Mucosa of stomach (tissue), 1 donor: Measurements from ENCODE around the gene SCAP.
"Not testable (repeated sequence)": the region's sequence is repeated elsewhere in the genome, so short reads cannot be mapped to it uniquely, and the experiment has no call there.

Experiments
- H3K27me3 ChIP-seq: one replicate; pipeline ENCODE4 v1.7.0; 2013; ENCODE audit warnings: mild to moderate bottlenecking, low read length; ENCODE audit not compliant: control insufficient read depth, insufficient read depth
- H3K36me3 ChIP-seq: one replicate; pipeline ENCODE4 v1.7.0; 2013; ENCODE audit warnings: low read length; ENCODE audit not compliant: control insufficient read depth, insufficient read depth
- H3K4me1 ChIP-seq: one replicate; pipeline ENCODE4 v1.7.0; 2013; ENCODE audit warnings: mild to moderate bottlenecking, low read length; ENCODE audit not compliant: control insufficient read depth, insufficient read depth
- H3K4me3 ChIP-seq: one replicate; pipeline ENCODE4 v1.7.0; 2013; ENCODE audit warnings: low read length
- H3K9ac ChIP-seq: one replicate; pipeline ENCODE4 v1.7.0; 2013; ENCODE audit warnings: mild to moderate bottlenecking, low read length, moderate library complexity
- H3K9me3 ChIP-seq: one replicate; pipeline ENCODE4 v1.7.0; 2013; ENCODE audit warnings: mild to moderate bottlenecking, low read length, moderate library complexity; ENCODE audit not compliant: control insufficient read depth
- donor health status: Pancreatic carcinoma.

The SCAP gene

DNA sequence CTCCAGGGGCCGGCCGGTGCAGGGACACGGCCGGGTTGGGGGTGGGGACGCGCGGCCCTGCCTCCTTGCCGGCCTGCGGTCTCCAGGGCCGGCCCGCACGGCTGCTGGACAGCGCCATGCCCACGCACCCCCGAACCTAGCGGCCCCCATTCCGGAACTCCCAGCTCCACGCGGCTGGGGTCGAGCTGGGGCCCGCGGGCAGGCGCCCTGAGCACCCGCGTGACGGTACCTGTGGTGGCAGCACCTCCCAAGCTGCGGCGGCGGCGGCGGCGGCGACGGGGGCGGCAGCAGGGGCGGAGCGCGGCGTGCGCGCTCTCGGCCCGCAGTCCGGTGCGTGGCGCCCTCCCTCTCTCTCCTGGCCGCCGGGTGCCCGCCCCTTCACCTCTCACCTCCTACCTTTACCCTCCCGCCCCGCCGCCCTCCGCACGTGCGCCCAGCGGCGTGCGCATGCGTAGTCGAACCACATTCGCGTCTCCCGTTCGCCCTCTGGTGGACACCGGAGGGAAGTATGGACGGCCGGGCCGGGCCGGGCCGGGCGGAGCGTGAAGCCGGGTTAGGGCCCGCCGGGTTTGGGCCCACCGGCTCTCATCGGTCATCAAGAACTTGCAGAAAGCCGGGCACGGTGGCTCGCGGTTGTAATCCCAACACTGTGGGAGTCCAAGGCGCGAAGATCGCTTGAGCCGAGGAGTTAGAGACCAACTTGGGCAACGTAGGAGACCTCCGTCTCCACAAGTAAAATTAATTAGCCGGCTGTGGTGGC, at the start of gene SCAP:
Gene SCAP, minus strand, starts transcription at position 372 of the 760 bp plus-strand sequence. CDS start 32,948 bp downstream, outside the sequence.
- Histone ChIP-seq H3K4me3 (peak within 1 kb of the TSS; percentile 75), H3K4me1 (peaks cover 8% of the 10 kb centered on the region), H3K9me3 (no peaks in the 10 kb centered on the region), H3K36me3 (no peaks in the 10 kb centered on the region), H3K9ac (peak within 1 kb of the TSS; percentile 78), H3K27me3 (no peaks in the 10 kb centered on the region)

DNA sequence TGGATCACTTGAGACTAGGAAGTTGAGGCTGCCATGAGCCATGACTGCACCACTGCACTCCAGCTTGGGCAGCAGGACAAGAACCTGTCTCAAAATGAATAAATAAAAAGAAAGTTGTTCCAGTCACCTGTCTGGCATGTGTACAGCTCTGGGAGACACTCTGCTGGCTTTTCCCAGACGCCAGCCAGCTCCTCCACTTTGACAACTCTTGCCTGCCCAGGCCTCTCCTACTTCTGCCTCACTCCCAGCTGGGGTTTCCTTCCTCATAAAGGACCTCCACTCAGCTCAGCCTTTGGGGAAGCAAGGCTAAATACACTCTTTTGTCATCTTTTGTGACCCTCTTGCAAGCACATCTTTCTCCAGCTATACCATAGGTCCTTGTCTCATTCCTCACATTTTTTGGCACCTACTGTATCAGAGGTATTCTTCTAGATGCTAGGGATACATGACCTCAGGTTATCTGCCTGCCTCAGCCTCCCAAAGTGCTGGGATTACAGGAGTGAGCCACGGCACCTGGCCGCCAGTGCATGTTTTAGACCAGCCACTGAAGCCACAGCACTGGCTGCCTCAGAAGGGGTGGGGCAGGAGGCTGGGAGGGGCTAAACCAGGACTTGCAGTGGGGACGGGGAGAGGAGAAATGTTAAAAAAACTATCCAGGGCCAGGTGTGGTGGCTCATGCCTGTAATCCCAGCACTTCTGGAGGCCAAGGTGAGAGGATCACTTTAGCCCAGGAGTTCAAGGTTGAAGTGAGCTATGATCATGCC, 47.8 kb upstream of the SCAP start:
- Histone ChIP-seq H3K9me3 (no peaks in the 10 kb centered on the region), H3K4me1 (peaks cover 7% of the 10 kb centered on the region), H3K27me3 (no peaks in the 10 kb centered on the region), H3K9ac (no peak overlapping the region), H3K36me3 (no peaks in the 10 kb centered on the region), H3K4me3 (no peak overlapping the region)

DNA sequence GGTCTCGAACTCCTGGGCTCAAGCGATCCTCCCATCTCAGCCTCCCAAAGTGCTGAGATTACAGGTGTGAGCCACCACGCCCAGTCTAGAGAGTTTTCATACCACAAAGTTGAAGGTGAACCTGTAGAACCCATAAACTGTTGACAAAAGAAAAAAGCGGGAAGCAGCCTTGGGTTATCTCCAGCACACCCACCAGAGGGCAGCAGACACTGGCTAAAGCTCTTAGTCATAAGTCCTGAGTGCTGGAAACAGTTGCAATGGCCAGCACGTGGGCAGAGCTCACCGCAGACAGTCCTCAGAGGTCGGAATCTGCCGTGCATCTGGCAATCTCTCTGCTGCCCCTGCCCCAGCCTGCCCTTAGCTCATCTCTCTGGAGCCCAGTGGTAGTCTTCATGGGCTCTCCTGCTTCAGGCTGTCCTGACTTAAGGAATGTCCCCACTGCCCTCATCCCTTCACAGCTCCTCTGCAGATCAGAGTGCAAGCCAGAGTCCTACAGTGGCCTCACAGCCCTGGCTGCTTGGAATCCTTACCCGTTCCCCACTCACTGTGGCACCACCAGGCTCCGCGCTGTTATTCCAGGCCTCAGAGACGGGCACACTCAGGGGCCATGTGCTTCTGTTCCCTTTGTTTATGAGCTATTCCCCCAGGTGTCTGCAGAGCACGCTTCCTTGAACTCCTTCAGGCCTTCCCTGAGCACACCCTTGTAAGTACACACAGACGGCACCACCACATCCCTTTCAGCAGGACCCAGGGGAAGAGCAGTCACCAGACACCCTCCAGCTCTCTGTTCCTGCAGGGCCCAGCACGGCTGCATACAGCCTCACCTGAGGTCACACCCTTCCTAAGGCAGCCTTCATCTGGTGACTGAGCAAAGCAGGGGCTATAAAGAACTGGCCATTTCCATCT, 46.6 kb upstream of the SCAP start:
- Histone ChIP-seq H3K4me3 (no peak overlapping the region), H3K27me3 (no peaks in the 10 kb centered on the region), H3K9me3 (no peaks in the 10 kb centered on the region), H3K4me1 (peaks cover 7% of the 10 kb centered on the region), H3K9ac (no peak overlapping the region), H3K36me3 (no peaks in the 10 kb centered on the region)

DNA sequence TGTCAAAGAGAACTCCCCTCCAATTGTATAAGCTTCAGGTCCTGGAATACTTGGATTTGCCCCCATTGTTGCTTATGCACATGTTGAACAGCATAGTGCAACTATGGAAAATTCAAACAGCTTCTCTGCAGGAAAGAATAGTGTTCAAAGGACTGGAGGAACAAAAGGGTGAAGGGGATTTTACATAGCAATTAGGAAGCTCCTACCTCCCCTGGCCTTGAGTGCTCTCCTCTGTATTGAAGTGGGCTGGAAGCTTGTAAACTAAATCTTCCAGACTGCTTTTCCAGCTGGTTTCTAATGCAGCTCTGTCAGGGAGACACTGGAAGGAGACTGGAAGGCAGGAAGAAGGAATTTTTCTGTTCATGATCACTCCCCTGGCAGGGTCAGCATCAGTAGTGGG, 45.0 kb upstream of the SCAP start:
- Histone ChIP-seq H3K4me3 (no peak overlapping the region), H3K9ac (no peak overlapping the region), H3K36me3 (no peaks in the 10 kb centered on the region), H3K27me3 (no peaks in the 10 kb centered on the region), H3K9me3 (no peaks in the 10 kb centered on the region), H3K4me1 (peaks cover 7% of the 10 kb centered on the region)

DNA sequence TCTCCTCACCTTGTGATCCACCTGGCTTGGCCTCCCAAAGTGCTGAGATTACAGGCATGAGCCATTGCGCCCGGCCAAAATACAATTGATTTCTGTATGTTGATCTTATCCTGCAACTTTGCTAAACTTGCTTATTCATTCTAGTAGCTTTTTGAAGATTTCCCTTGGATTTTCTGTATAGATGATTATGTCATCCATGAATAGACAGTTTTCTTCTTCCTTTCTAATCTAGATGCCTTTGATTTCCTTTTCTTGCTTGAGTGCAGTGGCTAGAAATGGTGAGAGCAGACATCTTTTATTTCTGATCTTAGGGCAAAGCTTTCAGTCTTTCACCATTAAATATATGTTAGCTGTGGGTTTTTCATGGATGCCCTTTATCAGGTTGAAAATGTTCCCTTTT, 42.2 kb upstream of the SCAP start:
- H3K27me3 ChIP-seq, result no peaks in the 10 kb centered on the region
- H3K36me3 ChIP-seq, result no peaks in the 10 kb centered on the region

DNA sequence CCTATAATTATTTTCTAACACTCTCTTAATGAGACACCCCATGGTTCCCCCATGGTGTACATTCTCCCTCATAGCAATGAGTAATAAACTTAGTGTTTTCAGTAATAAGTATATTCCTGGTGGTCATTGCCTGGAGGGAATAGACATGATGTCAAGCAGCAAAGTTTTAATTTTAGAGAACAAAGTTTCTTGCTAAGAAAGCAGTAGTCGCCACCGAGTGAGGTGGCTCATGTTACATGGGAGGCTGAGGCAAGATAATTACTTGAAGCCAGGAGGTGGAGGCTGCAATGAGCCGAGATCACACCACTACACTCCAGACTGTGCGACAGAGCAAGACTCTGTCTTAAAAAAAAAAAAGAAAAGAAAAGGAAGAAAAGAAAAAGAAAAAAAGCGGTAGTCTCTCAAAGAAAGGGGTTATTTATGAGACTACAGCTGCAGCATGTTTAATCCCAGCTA, 40.2 kb upstream of the SCAP start:
- H3K27me3 ChIP-seq, result no peaks in the 10 kb centered on the region
- no peak overlapping the region for H3K9ac ChIP-seq
- H3K36me3 ChIP-seq, result no peaks in the 10 kb centered on the region
- no peak overlapping the region for H3K4me3 ChIP-seq
- H3K4me1 ChIP-seq, result no peaks in the 10 kb centered on the region
- H3K9me3 ChIP-seq, result no peaks in the 10 kb centered on the region

More for the DNA sequence above, 42.2 kb upstream of the SCAP start:
- Histone ChIP-seq H3K9me3 (no peaks in the 10 kb centered on the region), H3K4me3 (no peak overlapping the region), H3K4me1 (peaks cover 7% of the 10 kb centered on the region), H3K9ac (no peak overlapping the region)

DNA sequence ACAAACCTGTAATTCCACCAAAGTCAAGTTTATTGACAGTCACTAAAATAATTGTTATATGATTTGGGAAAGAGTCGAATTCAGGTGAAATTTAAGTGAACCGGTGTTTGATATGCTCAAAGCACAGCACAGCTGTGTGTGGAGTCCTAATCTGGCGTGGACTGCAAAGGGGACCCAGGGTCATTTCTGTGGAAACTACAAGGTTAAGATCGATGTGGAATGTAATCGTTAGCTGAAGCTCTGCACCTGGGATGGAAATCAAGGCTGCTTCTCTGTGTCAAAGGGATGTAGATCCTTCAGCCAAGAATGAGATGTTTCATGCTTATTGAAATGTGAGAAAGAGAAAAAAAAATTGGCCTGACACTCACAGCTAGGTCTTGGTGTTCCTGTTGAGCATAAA, 39.4 kb upstream of the SCAP start:
- H3K27me3 ChIP-seq, result no peaks in the 10 kb centered on the region
- H3K9ac ChIP-seq, result no peak overlapping the region
- no peaks in the 10 kb centered on the region for H3K9me3 ChIP-seq
- H3K4me3 ChIP-seq, result no peak overlapping the region
- H3K36me3 ChIP-seq, result no peaks in the 10 kb centered on the region
- no peaks in the 10 kb centered on the region for H3K4me1 ChIP-seq

DNA sequence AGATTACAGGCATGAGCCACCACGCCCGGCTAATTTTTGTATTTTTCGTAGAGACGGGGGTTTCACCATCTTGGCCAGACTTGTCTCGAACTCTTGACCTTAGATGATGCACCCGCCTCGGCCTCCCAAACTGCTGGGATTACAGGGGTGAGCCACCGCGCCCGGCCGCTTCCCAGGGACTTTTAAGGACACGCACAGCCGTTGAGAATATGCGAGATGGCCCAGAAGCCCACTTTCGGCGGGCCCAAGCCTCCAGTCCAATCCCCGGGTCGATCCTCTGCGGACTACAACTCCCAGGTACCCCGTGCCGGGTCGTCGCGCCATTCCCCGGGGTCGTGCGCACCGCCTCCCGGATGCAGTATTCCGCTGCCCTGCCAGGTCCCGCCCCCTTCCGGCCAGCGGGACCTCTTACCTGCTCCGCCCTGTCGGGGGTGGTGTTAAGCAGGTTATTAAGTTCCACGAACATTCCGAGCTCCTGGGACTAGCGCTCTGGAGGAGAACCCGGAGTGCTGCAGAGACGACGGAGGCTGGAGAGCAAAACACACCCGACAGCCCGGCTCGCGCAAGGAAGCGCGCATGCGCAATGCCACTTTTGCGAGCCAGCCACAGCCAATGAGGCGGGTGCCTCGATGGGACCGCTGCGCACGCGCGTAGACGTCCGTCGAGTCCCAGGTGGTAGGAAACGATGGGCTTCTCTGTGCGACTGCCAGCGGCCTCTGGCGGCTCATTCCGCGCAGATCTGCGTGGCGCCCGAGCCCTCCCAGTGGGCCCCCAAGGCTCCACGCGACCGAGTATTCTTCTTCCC, 37.6 kb upstream of the SCAP start, which contains the start of gene ELP6:
Gene ELP6, minus strand, starts transcription at position 588 of the 805 bp plus-strand sequence. Its CDS starts 122 bp downstream, at position 466.
- Histone ChIP-seq H3K9me3 (no peaks in the 10 kb centered on the region), H3K27me3 (no peaks in the 10 kb centered on the region), H3K36me3 (no peaks in the 10 kb centered on the region)

DNA sequence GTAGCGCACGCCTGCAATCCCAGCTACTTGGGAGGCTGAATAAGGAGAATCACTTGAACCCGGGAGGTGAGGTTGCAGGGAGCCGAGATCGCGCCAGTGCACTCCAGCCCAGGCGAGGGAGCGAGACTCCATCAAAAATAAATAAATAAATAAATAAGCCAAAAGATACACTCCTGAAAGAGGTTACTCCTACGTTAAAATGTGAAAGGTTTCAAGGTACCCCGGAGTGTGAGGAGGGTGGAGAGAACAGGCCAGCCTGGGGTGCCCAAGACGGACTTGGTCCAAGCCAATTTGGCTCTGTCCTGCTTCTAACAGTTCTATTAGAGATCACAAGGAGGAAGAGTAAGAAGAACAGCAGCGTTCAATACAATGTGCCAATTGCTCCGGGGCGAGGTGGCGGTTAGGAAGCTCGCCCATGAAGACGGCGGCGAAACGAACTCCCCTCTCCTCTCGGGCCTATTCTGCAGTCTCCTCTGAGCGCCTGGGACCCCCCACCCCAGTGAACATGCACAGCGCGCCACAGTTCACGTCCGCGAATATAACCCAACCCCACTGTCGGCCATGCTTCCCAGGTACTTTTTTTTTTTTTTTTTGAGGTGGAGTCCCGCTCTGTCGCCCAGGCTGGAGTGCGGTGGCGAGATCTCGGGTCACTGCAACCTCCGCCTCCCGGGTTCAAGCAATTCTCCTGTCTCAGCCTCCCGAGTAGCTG, 36.8 kb upstream of the SCAP start:
- Histone ChIP-seq H3K4me1 (no peaks in the 10 kb centered on the region), H3K36me3 (no peaks in the 10 kb centered on the region), H3K27me3 (no peaks in the 10 kb centered on the region), H3K4me3 (peak overlapping the region; percentile 97), H3K9ac (peak overlapping the region; percentile 69), H3K9me3 (no peaks in the 10 kb centered on the region)

More for the DNA sequence above, 37.6 kb upstream of the SCAP start, which contains the start of gene ELP6:
- Histone ChIP-seq H3K9ac (peak within 1 kb of the TSS; percentile 69), H3K4me3 (peak within 1 kb of the TSS; percentile 97), H3K4me1 (no peaks in the 10 kb centered on the region)

DNA sequence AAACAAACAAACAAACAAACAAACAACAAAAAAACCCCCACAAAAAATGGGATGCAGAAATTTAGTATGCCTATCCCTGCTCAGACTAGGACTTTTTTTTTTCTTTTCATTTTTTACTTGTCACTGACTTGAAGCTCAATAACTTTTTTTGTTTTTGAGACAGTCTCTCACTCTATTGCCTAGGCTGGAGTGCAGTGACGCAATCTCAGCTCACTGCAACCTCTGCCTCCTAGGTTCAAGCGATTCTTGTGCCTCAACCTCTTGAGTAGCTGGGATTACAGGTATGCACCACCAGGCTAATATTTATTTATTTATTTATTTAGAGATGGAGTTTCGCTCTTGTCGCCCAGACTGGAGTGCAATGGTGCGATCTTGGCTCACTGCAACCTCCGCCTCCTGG, 29.5 kb upstream of the SCAP start:
- H3K4me3 ChIP-seq, H3K36me3 ChIP-seq, H3K9me3 ChIP-seq, H3K27me3 ChIP-seq, H3K9ac ChIP-seq, H3K4me1 ChIP-seq: not testable (repeated sequence)
